ENCODE results near the gene RINT1. TPM values are rescaled to one million over a fixed set of nuclear protein-coding genes. Genes with fewer than 3 reads are reported as not detected.
A peak's percentile ranks its signal among the peaks of the same experiment; 100 is the strongest.

RINT1 gene
- total RNA-seq, 2 donors from 2014 or later: 26.4 to 46.0 TPM

GRCh38 chr7:105571891-105572290, 39.9 kb downstream of the RINT1 start:
- Mint-ChIP-seq H3K4me1 (ENCODE audit: low read depth in 2 of 2) (no peaks in the 10 kb centered on the region), H3K36me3 (peaks cover 10% of the 10 kb centered on the region), H3K4me3 (no peak overlapping the region), H3K27ac (no peak overlapping the region), H3K27me3 (no peaks in the 10 kb centered on the region), H3K9me3 (no peaks in the 10 kb centered on the region)
- ATAC-seq: no peak
- no peak for DNase-seq (ENCODE audit: low spot score)

GRCh38 chr7:105577251-105577650, 45.2 kb downstream of the RINT1 start:
- Mint-ChIP-seq H3K9me3 (no peaks in the 10 kb centered on the region), H3K4me1 (ENCODE audit: low read depth in 2 of 2) (peaks cover 0 to 9% of the 10 kb centered on the region in 2 donors), H3K36me3 (no peaks in the 10 kb centered on the region), H3K27me3 (peaks cover 0 to 5% of the 10 kb centered on the region in 2 donors), H3K27ac (no peak overlapping the region), H3K4me3 (no peak overlapping the region)
- DNase-seq (ENCODE audit: low spot score): no peak
- no peak for ATAC-seq

DNA sequence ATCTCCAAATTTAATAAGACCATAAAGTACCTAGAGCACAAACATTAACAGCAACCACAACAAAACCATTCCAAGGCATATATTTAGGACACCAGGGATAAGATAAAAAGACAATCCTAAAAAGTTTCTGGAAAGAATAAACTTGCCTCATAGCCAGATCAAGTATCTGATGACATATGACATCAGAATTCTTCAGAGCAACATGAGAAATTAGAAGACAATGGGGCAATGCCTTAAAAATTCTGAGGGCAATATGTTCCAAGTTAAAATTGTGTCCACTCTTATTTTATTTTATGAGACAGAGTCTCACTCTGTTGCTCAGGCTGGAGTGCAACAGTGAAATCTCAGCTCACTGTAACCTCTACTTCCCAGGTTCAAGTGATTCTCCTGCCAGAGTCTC, 46.5 kb downstream of the RINT1 start:
- H3K4me3 Mint-ChIP-seq: no peak overlapping the region
- DNase-seq (ENCODE audit: low spot score) (no peak), ATAC-seq (no peak)
- H3K9me3 Mint-ChIP-seq: no peaks in the 10 kb centered on the region
- H3K27me3 Mint-ChIP-seq: peaks cover 0 to 10% of the 10 kb centered on the region in 2 donors
- H3K36me3 Mint-ChIP-seq: no peaks in the 10 kb centered on the region
- H3K4me1 Mint-ChIP-seq (ENCODE audit: low read depth in 2 of 2): peaks cover 0 to 11% of the 10 kb centered on the region in 2 donors
- H3K27ac Mint-ChIP-seq: no peak overlapping the region

GRCh38 chr7:105580022-105580740, 48.2 kb downstream of the RINT1 start:
- H3K27ac Mint-ChIP-seq: no peak overlapping the region
- ATAC-seq (no peak), DNase-seq (ENCODE audit: low spot score) (no peak)
- H3K9me3 Mint-ChIP-seq: peaks cover 3% of the 10 kb centered on the region
- H3K27me3 Mint-ChIP-seq: peaks cover 0 to 10% of the 10 kb centered on the region in 2 donors
- H3K4me3 Mint-ChIP-seq: no peak overlapping the region
- peaks cover 0 to 11% of the 10 kb centered on the region in 2 donors for H3K4me1 Mint-ChIP-seq (ENCODE audit: low read depth in 2 of 2)
- peaks cover 7% of the 10 kb centered on the region for H3K36me3 Mint-ChIP-seq

GRCh38 chr7:105581066-105581811, 49.2 kb downstream of the RINT1 start, which contains the start of gene EFCAB10:
Gene EFCAB10, minus strand, starts transcription at chr7:105581493. Its CDS starts 30 bp downstream, at chr7:105581463.
- H3K9me3 Mint-ChIP-seq: peaks cover 3% of the 10 kb centered on the region
- peaks cover 7% of the 10 kb centered on the region for H3K36me3 Mint-ChIP-seq
- H3K4me1 Mint-ChIP-seq (ENCODE audit: low read depth in 2 of 2): peaks cover 0 to 11% of the 10 kb centered on the region in 2 donors
- peak; percentile 33 to 45 for ATAC-seq
- H3K27me3 Mint-ChIP-seq: peaks cover 0 to 10% of the 10 kb centered on the region in 2 donors
- no peak within 1 kb of the TSS for H3K27ac Mint-ChIP-seq
- H3K4me3 Mint-ChIP-seq: peak within 1 kb of the TSS; percentile 42
- no peak for DNase-seq (ENCODE audit: low spot score)

DNA sequence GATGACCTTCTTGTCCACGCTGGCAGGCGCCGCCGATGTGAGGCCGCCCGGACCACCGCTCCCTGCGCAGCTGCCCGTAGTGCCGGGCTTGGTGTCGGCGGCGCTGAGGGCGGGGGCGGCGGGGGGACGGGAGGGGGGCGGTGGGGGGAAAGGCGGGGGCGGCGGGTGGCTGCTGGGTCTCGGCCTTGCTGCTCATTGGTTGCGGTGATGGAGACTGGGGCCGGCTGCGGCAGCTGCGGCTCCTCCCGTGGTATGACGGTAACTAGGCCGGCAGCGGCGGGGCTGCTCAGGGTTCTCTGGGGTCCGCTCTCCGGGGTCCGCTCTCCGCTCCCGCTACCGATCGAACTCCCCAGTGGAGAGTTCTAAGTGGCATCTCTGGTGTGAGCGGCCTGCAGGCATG, 51.1 kb downstream of the RINT1 start:
- H3K27me3 Mint-ChIP-seq: peaks cover 0 to 10% of the 10 kb centered on the region in 2 donors
- DNase-seq (ENCODE audit: low spot score) (no peak), ATAC-seq (no peak)
- peaks cover 0 to 11% of the 10 kb centered on the region in 2 donors for H3K4me1 Mint-ChIP-seq (ENCODE audit: low read depth in 2 of 2)
- H3K27ac Mint-ChIP-seq: no peak overlapping the region
- peaks cover 7% of the 10 kb centered on the region for H3K36me3 Mint-ChIP-seq
- H3K4me3 Mint-ChIP-seq: no peak overlapping the region
- peaks cover 3% of the 10 kb centered on the region for H3K9me3 Mint-ChIP-seq

DNA sequence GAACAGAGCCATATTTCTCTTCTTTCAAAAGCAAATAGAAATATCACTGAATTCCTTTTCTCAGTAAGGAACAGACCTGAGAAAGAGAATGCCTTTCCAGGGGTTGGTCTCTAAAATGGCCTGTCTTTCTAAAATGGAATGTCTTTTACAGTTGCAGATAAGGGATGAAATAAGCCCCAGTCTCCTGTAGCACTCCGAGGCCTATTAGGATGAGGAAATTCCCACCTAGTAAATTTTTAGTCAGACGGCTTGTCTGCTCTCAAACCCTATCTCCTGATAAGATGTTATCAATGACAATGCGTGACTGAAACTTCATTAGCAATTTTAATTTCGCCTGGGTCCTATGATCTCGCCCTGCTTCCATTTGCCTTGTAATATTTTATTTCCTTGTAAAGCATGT, 52.2 kb downstream of the RINT1 start:
- no peak for DNase-seq (ENCODE audit: low spot score)
- Mint-ChIP-seq H3K4me3 (no peak overlapping the region), H3K36me3 (peaks cover 7% of the 10 kb centered on the region), H3K9me3 (peaks cover 3% of the 10 kb centered on the region), H3K27ac (no peak overlapping the region), H3K4me1 (ENCODE audit: low read depth in 2 of 2) (peaks cover 0 to 11% of the 10 kb centered on the region in 2 donors), H3K27me3 (peaks cover 0 to 10% of the 10 kb centered on the region in 2 donors)
- no peak for ATAC-seq

DNA sequence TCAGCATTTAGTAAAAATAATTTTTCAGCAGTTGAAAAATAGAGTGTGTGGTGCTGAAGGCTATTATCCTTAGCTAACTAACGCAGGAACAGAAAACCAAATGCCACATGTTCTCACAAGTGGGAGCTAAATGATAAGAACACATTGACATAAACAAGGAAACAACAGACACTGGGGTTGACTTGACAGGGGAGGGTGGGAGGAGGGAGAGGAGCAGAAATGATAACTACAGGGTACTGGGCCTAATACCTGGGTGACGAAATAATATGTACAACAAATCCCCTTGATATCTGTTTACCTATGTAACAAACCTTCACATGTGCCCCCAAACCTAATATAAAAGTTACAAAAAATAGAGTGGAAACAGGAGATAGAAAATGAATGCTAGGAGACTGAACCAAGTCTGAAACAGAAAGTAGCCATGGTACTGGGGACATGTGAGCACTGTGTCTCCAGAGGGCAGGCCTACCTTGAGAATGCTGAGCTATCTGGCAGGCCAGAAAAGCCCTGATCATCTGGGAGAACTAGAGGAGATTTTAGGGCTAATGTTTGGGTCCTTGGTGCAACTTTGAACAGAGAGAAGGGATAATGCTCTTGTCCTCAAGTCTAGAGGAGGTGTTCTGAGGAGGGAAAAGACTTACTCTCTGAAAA, 54.0 kb downstream of the RINT1 start:
- H3K36me3 Mint-ChIP-seq: peaks cover 7% of the 10 kb centered on the region
- H3K4me3 Mint-ChIP-seq: no peak overlapping the region
- no peak for ATAC-seq
- DNase-seq (ENCODE audit: low spot score): no peak
- H3K27ac Mint-ChIP-seq: no peak overlapping the region
- H3K27me3 Mint-ChIP-seq: peaks cover 0 to 10% of the 10 kb centered on the region in 2 donors
- peaks cover 3% of the 10 kb centered on the region for H3K9me3 Mint-ChIP-seq
- peaks cover 0 to 8% of the 10 kb centered on the region in 2 donors for H3K4me1 Mint-ChIP-seq (ENCODE audit: low read depth in 2 of 2)

DNA sequence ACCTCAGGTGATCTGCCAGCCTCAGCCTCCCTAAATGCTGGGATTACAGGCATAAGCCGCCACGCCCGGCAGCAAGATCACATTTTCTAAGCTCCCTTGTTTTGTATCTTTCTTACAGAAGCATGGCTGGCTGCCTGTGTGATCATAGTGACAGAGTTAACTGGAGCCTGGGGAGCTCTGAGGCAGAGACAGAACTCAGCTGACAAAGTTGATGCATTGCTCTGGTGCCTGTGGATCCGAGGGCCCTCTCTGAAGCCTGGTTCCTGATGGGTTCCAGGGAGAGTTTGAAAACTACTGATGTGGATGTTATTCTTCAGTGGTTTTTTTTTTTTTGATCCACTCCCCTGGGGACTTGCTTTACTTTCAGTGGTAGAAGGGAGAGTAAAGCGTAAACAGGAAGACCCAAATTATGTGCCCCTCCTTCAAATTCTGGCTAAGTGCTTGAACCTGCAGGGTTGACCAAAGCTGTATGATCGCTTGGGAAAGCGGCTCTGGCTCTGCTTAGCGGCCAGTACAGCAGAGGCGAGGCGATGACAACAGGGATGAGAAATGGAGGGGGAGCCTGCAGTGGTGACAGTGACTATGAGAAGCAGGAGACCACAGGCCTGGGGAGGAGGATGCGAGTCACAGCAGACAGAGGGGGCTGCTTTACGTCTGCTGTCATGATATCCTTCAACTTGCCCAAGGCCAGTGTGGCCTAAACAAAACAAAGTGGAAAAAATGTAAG, 56.1 kb downstream of the RINT1 start:
- Mint-ChIP-seq H3K36me3 (peaks cover 7% of the 10 kb centered on the region), H3K9me3 (peaks cover 3% of the 10 kb centered on the region), H3K4me3 (no peak overlapping the region), H3K4me1 (ENCODE audit: low read depth in 2 of 2) (no peaks in the 10 kb centered on the region), H3K27ac (no peak overlapping the region), H3K27me3 (no peaks in the 10 kb centered on the region)
- ATAC-seq: no peak
- no peak for DNase-seq (ENCODE audit: low spot score)

GRCh38 chr7:105589356-105590077, 57.5 kb downstream of the RINT1 start:
- no peak overlapping the region for H3K27ac Mint-ChIP-seq
- H3K9me3 Mint-ChIP-seq: no peaks in the 10 kb centered on the region
- no peak overlapping the region for H3K4me3 Mint-ChIP-seq
- peaks cover 0 to 2% of the 10 kb centered on the region in 2 donors for H3K27me3 Mint-ChIP-seq
- peaks cover 4% of the 10 kb centered on the region for H3K36me3 Mint-ChIP-seq
- DNase-seq (ENCODE audit: low spot score) (no peak), ATAC-seq (peak; percentile 50 to 72)
- H3K4me1 Mint-ChIP-seq (ENCODE audit: low read depth in 2 of 2): no peaks in the 10 kb centered on the region

DNA sequence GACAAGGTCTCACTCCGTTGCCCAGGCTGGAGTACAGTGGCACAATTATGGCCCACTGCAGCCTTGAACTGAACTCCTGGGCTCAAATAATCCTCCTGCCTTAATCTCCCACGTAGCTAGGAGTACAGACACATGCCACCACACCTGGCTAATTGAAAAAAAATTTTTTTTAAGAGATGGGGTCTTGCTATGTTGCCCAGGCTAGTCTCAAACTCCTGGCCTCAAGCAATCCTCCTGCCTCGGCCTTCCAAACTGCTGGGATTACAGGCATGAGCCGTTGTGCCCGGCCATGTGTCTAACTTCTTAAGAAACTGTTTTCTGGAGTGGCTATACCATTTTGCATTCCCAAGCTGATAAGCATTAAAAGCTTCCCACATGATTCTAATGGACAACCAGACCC, 58.8 kb downstream of the RINT1 start:
- Mint-ChIP-seq H3K9me3 (no peaks in the 10 kb centered on the region), H3K27ac (no peak overlapping the region), H3K36me3 (no peaks in the 10 kb centered on the region), H3K27me3 (peaks cover 4 to 5% of the 10 kb centered on the region in 2 donors), H3K4me1 (ENCODE audit: low read depth in 2 of 2) (no peaks in the 10 kb centered on the region), H3K4me3 (no peak overlapping the region)
- ATAC-seq (no peak), DNase-seq (ENCODE audit: low spot score) (no peak)

DNA sequence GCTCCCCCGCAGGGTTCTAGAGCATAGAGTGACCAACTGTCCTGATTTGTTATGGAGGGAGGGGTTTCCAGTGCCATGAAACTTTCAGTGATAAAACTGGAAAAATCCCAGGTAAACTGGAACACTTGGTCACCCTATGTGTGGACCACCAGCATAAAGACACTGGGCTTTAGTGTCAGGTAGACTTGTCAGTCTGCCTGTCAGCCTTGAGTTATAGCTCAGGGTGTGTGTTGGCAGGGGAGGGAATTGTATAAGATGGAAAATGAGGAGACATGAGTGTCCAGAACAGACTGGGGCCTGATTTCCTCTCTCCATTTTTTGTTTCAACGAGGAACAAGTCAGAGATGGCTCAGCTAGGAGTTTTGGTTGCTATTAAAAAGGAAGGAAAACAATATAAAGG, 59.5 kb downstream of the RINT1 start:
- no peak for DNase-seq (ENCODE audit: low spot score)
- no peak for ATAC-seq
- Mint-ChIP-seq H3K27me3 (peaks cover 4 to 5% of the 10 kb centered on the region in 2 donors), H3K9me3 (no peaks in the 10 kb centered on the region), H3K4me1 (ENCODE audit: low read depth in 2 of 2) (no peaks in the 10 kb centered on the region), H3K27ac (no peak overlapping the region), H3K36me3 (no peaks in the 10 kb centered on the region), H3K4me3 (no peak overlapping the region)

DNA sequence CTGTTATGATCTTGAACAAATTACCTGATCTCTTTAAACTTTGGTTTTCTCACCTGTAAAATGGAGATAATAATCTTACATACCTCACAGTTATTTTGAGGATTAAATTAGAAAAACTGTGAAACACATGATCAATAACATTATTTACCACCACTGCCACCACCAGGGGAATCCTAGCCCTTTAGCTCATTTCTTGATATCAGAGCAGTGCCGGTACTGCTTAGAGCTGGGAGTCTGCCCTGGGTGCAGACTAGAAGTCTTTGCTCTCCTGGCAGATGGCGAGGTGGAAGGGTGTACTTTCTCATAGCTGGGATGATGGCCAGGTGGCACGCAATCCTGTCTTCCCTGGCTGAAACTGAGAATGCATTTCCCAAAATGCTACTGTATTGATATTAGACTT, 62.0 kb downstream of the RINT1 start:
- peaks cover 5 to 6% of the 10 kb centered on the region in 2 donors for H3K27me3 Mint-ChIP-seq
- no peak overlapping the region for H3K4me3 Mint-ChIP-seq
- H3K9me3 Mint-ChIP-seq: no peaks in the 10 kb centered on the region
- H3K27ac Mint-ChIP-seq: no peak overlapping the region
- DNase-seq (ENCODE audit: low spot score) (no peak), ATAC-seq (no peak)
- H3K36me3 Mint-ChIP-seq: no peaks in the 10 kb centered on the region
- no peaks in the 10 kb centered on the region for H3K4me1 Mint-ChIP-seq (ENCODE audit: low read depth in 2 of 2)

Data from natural killer cell treated with Interleukin-12 subunit alpha and Interleukin-12 subunit beta and Interleukin-15 and Interleukin-18, amount 100 ng/mL, for 72 hours (primary cell).